Stimulated activated naive CD8-positive, alpha-beta T cell treated with anti-CD3 and anti-CD28 coated beads, Interleukin-15, Interleukin-2, amounts not matched to agents 100 ng/mL and 50 ng/mL, for 24 hours (primary cell): Measurements from ENCODE around the gene MBNL3.

ENCODE experiments used
- H3K27ac Mint-ChIP-seq: one replicate; pipeline ENCODE4 v1.8.0; 2021; ENCODE audit warnings: mild to moderate bottlenecking, mixed read lengths
- H3K27me3 Mint-ChIP-seq: one replicate; pipeline ENCODE4 v1.8.0; 2021; ENCODE audit warnings: mixed read lengths
- H3K36me3 Mint-ChIP-seq: one replicate; pipeline ENCODE4 v1.8.0; 2021; ENCODE audit warnings: low read depth, mixed read lengths
- H3K4me1 Mint-ChIP-seq: one replicate; pipeline ENCODE4 v1.8.0; 2021; ENCODE audit warnings: low read depth, mixed read lengths
- H3K4me3 Mint-ChIP-seq: one replicate; pipeline ENCODE4 v1.8.0; 2021; ENCODE audit warnings: mild to moderate bottlenecking, mixed read lengths
- H3K9me3 Mint-ChIP-seq: one replicate; pipeline ENCODE4 v1.8.0; 2021; ENCODE audit warnings: mixed read lengths

The MBNL3 gene

GRCh38 chrX:132488819-132489577, at the start of gene MBNL3:
Gene MBNL3 (minus strand): TSS chrX:132489038. CDS start chrX:132439611, 49,427 bp downstream.
- Mint-ChIP-seq H3K4me3 (peak within 1 kb of the TSS; percentile 95), H3K36me3 (peaks cover 3% of the 10 kb centered on the region), H3K27me3 (no peaks in the 10 kb centered on the region), H3K4me1 (peaks cover 52% of the 10 kb centered on the region), H3K9me3 (no peaks in the 10 kb centered on the region), H3K27ac (peak within 1 kb of the TSS; percentile 99)

GRCh38 chrX:132533409-132533808, 44.6 kb upstream of the MBNL3 start:
- no peaks in the 10 kb centered on the region for H3K27me3 Mint-ChIP-seq

GRCh38 chrX:132532913-132533312, 44.1 kb upstream of the MBNL3 start:
- H3K4me3 Mint-ChIP-seq = no peak overlapping the region
- no peak overlapping the region for H3K27ac Mint-ChIP-seq
- no peaks in the 10 kb centered on the region for H3K9me3 Mint-ChIP-seq

More at GRCh38 chrX:132533409-132533808, 44.6 kb upstream of the MBNL3 start:
- no peaks in the 10 kb centered on the region for H3K4me1 Mint-ChIP-seq
- H3K9me3 Mint-ChIP-seq = no peaks in the 10 kb centered on the region
- H3K27ac Mint-ChIP-seq = no peak overlapping the region
- no peaks in the 10 kb centered on the region for H3K36me3 Mint-ChIP-seq
- no peak overlapping the region for H3K4me3 Mint-ChIP-seq

GRCh38 chrX:132532097-132532496, 43.3 kb upstream of the MBNL3 start:
- Mint-ChIP-seq H3K9me3 (no peaks in the 10 kb centered on the region), H3K36me3 (no peaks in the 10 kb centered on the region), H3K4me1 (no peaks in the 10 kb centered on the region), H3K4me3 (no peak overlapping the region), H3K27ac (no peak overlapping the region), H3K27me3 (no peaks in the 10 kb centered on the region)

More at GRCh38 chrX:132532913-132533312, 44.1 kb upstream of the MBNL3 start:
- H3K4me1 Mint-ChIP-seq = no peaks in the 10 kb centered on the region
- no peaks in the 10 kb centered on the region for H3K36me3 Mint-ChIP-seq
- no peaks in the 10 kb centered on the region for H3K27me3 Mint-ChIP-seq

- Mint-ChIP-seq H3K36me3 (no peaks in the 10 kb centered on the region), H3K27ac (no peak overlapping the region), H3K9me3 (no peaks in the 10 kb centered on the region), H3K4me1 (no peaks in the 10 kb centered on the region), H3K27me3 (no peaks in the 10 kb centered on the region), H3K4me3 (no peak overlapping the region)
These were observed 32.0 kb upstream of the MBNL3 start for GRCh38 chrX:132520792-132521191.

- Mint-ChIP-seq H3K36me3 (no peaks in the 10 kb centered on the region), H3K4me1 (no peaks in the 10 kb centered on the region), H3K27ac (no peak overlapping the region), H3K9me3 (no peaks in the 10 kb centered on the region), H3K27me3 (no peaks in the 10 kb centered on the region), H3K4me3 (no peak overlapping the region)
These were observed 31.4 kb upstream of the MBNL3 start for GRCh38 chrX:132520213-132520612.

GRCh38 chrX:132518401-132518800, 29.6 kb upstream of the MBNL3 start:
- no peaks in the 10 kb centered on the region for H3K9me3 Mint-ChIP-seq
- no peaks in the 10 kb centered on the region for H3K36me3 Mint-ChIP-seq
- H3K27me3 Mint-ChIP-seq = no peaks in the 10 kb centered on the region
- no peak overlapping the region for H3K27ac Mint-ChIP-seq
- no peaks in the 10 kb centered on the region for H3K4me1 Mint-ChIP-seq
- H3K4me3 Mint-ChIP-seq = no peak overlapping the region

GRCh38 chrX:132508834-132509233, 20.0 kb upstream of the MBNL3 start:
- no peaks in the 10 kb centered on the region for H3K36me3 Mint-ChIP-seq
- H3K27me3 Mint-ChIP-seq = peaks cover 4% of the 10 kb centered on the region
- H3K27ac Mint-ChIP-seq = no peak overlapping the region
- H3K9me3 Mint-ChIP-seq = no peaks in the 10 kb centered on the region
- no peaks in the 10 kb centered on the region for H3K4me1 Mint-ChIP-seq
- H3K4me3 Mint-ChIP-seq = no peak overlapping the region

- H3K27me3 Mint-ChIP-seq = peaks cover 4% of the 10 kb centered on the region
- H3K27ac Mint-ChIP-seq = no peak overlapping the region
- H3K9me3 Mint-ChIP-seq = no peaks in the 10 kb centered on the region
- H3K4me1 Mint-ChIP-seq = no peaks in the 10 kb centered on the region
- H3K4me3 Mint-ChIP-seq = no peak overlapping the region
- H3K36me3 Mint-ChIP-seq = no peaks in the 10 kb centered on the region
These were observed 16.3 kb upstream of the MBNL3 start for GRCh38 chrX:132505116-132505515.

GRCh38 chrX:132504417-132504816, 15.6 kb upstream of the MBNL3 start:
- no peaks in the 10 kb centered on the region for H3K9me3 Mint-ChIP-seq
- no peak overlapping the region for H3K4me3 Mint-ChIP-seq
- no peak overlapping the region for H3K27ac Mint-ChIP-seq
- no peaks in the 10 kb centered on the region for H3K36me3 Mint-ChIP-seq
- H3K27me3 Mint-ChIP-seq = peaks cover 4% of the 10 kb centered on the region
- H3K4me1 Mint-ChIP-seq = no peaks in the 10 kb centered on the region

- Mint-ChIP-seq H3K27ac (no peak overlapping the region), H3K9me3 (no peaks in the 10 kb centered on the region), H3K4me1 (no peaks in the 10 kb centered on the region), H3K27me3 (no peaks in the 10 kb centered on the region), H3K4me3 (no peak overlapping the region), H3K36me3 (no peaks in the 10 kb centered on the region)
These were observed 12.8 kb upstream of the MBNL3 start for GRCh38 chrX:132501606-132502005.

- Mint-ChIP-seq H3K36me3 (no peaks in the 10 kb centered on the region), H3K4me3 (no peak overlapping the region), H3K9me3 (no peaks in the 10 kb centered on the region), H3K4me1 (no peaks in the 10 kb centered on the region), H3K27me3 (no peaks in the 10 kb centered on the region), H3K27ac (no peak overlapping the region)
These were observed 8.6 kb upstream of the MBNL3 start for GRCh38 chrX:132497432-132497831.

GRCh38 chrX:132493095-132493494, 4.3 kb upstream of the MBNL3 start:
- Mint-ChIP-seq H3K36me3 (peaks cover 3% of the 10 kb centered on the region), H3K27me3 (no peaks in the 10 kb centered on the region), H3K4me1 (peaks cover 18% of the 10 kb centered on the region), H3K4me3 (no peak overlapping the region), H3K9me3 (no peaks in the 10 kb centered on the region), H3K27ac (no peak overlapping the region)

- H3K4me3 Mint-ChIP-seq = peak overlapping the region; percentile 89
- peaks cover 32% of the 10 kb centered on the region for H3K4me1 Mint-ChIP-seq
- H3K27me3 Mint-ChIP-seq = no peaks in the 10 kb centered on the region
- peaks cover 3% of the 10 kb centered on the region for H3K36me3 Mint-ChIP-seq
- H3K9me3 Mint-ChIP-seq = no peaks in the 10 kb centered on the region
- H3K27ac Mint-ChIP-seq = peak overlapping the region; percentile 26
These were observed 2.4 kb upstream of the MBNL3 start for GRCh38 chrX:132491191-132491590.

- peak overlapping the region; percentile 95 for H3K27ac Mint-ChIP-seq
- peaks cover 46% of the 10 kb centered on the region for H3K4me1 Mint-ChIP-seq
- peak overlapping the region; percentile 89 for H3K4me3 Mint-ChIP-seq
- H3K9me3 Mint-ChIP-seq = no peaks in the 10 kb centered on the region
- H3K36me3 Mint-ChIP-seq = peaks cover 3% of the 10 kb centered on the region
- H3K27me3 Mint-ChIP-seq = no peaks in the 10 kb centered on the region
These were observed 961 bp upstream of the MBNL3 start for GRCh38 chrX:132489578-132490419.
